ENCODE data around the gene ADRA2A. TPM values are rescaled to one million over a fixed set of nuclear protein-coding genes. Genes with fewer than 3 reads are reported as not detected.

ADRA2A gene
- total RNA-seq, 1 experiment from 2014 or later = 0.05 TPM

GRCh38 chr10:111085690-111086353, 9.0 kb downstream of the ADRA2A start:
- no peaks in the 10 kb centered on the region for H3K4me1 ChIP-seq (ENCODE audit: control insufficient read depth, insufficient read depth, low read length)
- no TSS peak for BruUV-seq (replicated peaks)
- TF ChIP-seq POLR2AphosphoS5 (IDR thresholded peaks at IDR 0.05; ENCODE audit: low read depth, low read length) (no peak), SIN3A (IDR thresholded peaks at IDR 0.05; ENCODE audit: borderline replicate concordance, insufficient read depth, low read depth, low read length) (no peak), REST (IDR thresholded peaks at IDR 0.05; ENCODE audit: insufficient read depth in 1 of 2, low read depth in 2 of 2, low read length in 1 of 2) (no peak), CTCF (IDR thresholded peaks at IDR 0.05) (no peak), TCF7L2 (IDR thresholded peaks at IDR 0.05; ENCODE audit: low read depth, low read length) (no peak)
- no peaks in the 10 kb centered on the region; the same call in none of the 2 replicates for H3K27me3 ChIP-seq (ENCODE audit: control insufficient read depth, insufficient read depth, low read length)
- intact Hi-C loops (cut with micrococcal nuclease; ENCODE audit: unreplicated experiment) (no loop called here), in situ Hi-C loops (cut with HindIII; ENCODE audit: low pct_unique_long_range_greater_than_20kb, low sequenced_read_pairs) (no loop called here)
- H3K27ac ChIP-seq (ENCODE audit: low read length) = no peak overlapping the region
- no peaks in the 10 kb centered on the region for H3K36me3 ChIP-seq (ENCODE audit: control insufficient read depth, insufficient read depth, low read length)
- no peak overlapping the region for H3K4me3 ChIP-seq (ENCODE audit: low read depth in 2 of 2, low read length in 2 of 2)
- H3K9me3 ChIP-seq (ENCODE audit: control insufficient read depth, insufficient read depth, low read depth, low read length) = no peaks in the 10 kb centered on the region
- POLR2A ChIA-PET = no interaction called here
- CTCF ChIA-PET = no interaction called here
- no peak for DNase-seq (ENCODE audit: low read depth, low spot score)
- ATAC-seq = no peak

- ChIA-PET POLR2A (no interaction called here), CTCF (no interaction called here)
- no peaks in the 10 kb centered on the region for H3K4me1 ChIP-seq (ENCODE audit: control insufficient read depth, insufficient read depth, low read length)
- DNase-seq (ENCODE audit: low read depth, low spot score) (no peak), ATAC-seq (no peak)
- no peak overlapping the region for H3K4me3 ChIP-seq (ENCODE audit: low read depth in 2 of 2, low read length in 2 of 2)
- H3K9me3 ChIP-seq (ENCODE audit: control insufficient read depth, insufficient read depth, low read depth, low read length) = no peaks in the 10 kb centered on the region
- no peaks in the 10 kb centered on the region; the same call in 1 of the 2 replicates for H3K27me3 ChIP-seq (ENCODE audit: control insufficient read depth, insufficient read depth, low read length)
- H3K36me3 ChIP-seq (ENCODE audit: control insufficient read depth, insufficient read depth, low read length) = no peaks in the 10 kb centered on the region
- BruUV-seq (replicated peaks) = no TSS peak
- in situ Hi-C loops (cut with HindIII; ENCODE audit: low pct_unique_long_range_greater_than_20kb, low sequenced_read_pairs) = no loop called here
- TF ChIP-seq POLR2AphosphoS5 (IDR thresholded peaks at IDR 0.05; ENCODE audit: low read depth, low read length) (no peak), SIN3A (IDR thresholded peaks at IDR 0.05; ENCODE audit: borderline replicate concordance, insufficient read depth, low read depth, low read length) (no peak), CTCF (IDR thresholded peaks at IDR 0.05) (no peak), TCF7L2 (IDR thresholded peaks at IDR 0.05; ENCODE audit: low read depth, low read length) (no peak), REST (IDR thresholded peaks at IDR 0.05; ENCODE audit: insufficient read depth in 1 of 2, low read depth in 2 of 2, low read length in 1 of 2) (no peak)
- H3K27ac ChIP-seq (ENCODE audit: low read length) = no peak overlapping the region
- intact Hi-C loops (cut with micrococcal nuclease; ENCODE audit: unreplicated experiment) = no loop called here
Measured at GRCh38 chr10:111086574-111086973, 9.7 kb downstream of the ADRA2A start.

Measured in Panc1 (cell line).